ENCODE data around the gene FAM219B. TPM values are rescaled to one million over a fixed set of nuclear protein-coding genes. Genes with fewer than 3 reads are reported as not detected.

The FAM219B gene
- total RNA-seq, 2 experiments from 2014 or later = 36.5 to 44.7 TPM

DNA sequence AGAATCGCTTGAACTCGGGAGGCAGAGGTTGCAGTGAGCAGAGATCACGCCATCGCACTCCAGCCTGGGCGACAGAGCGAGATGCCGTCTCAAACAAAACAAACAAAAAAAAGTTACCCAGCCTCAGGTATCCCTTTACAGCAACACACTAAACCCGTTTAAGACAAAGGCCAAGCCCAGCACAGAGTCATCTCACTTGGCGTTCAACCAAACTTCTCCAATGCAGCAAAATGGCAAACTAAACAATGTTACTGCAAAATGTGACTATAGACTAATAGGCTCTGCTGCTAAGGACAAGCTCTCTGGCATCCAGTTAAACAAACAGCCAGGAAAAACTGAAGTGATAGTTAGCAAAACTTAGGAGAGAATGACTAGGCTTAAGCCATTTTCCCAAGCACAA lies 6.4 kb upstream of the FAM219B start:
- TF ChIP-seq, protein P1, sequence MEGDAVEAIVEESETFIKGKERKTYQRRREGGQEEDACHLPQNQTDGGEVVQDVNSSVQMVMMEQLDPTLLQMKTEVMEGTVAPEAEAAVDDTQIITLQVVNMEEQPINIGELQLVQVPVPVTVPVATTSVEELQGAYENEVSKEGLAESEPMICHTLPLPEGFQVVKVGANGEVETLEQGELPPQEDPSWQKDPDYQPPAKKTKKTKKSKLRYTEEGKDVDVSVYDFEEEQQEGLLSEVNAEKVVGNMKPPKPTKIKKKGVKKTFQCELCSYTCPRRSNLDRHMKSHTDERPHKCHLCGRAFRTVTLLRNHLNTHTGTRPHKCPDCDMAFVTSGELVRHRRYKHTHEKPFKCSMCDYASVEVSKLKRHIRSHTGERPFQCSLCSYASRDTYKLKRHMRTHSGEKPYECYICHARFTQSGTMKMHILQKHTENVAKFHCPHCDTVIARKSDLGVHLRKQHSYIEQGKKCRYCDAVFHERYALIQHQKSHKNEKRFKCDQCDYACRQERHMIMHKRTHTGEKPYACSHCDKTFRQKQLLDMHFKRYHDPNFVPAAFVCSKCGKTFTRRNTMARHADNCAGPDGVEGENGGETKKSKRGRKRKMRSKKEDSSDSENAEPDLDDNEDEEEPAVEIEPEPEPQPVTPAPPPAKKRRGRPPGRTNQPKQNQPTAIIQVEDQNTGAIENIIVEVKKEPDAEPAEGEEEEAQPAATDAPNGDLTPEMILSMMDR (IDR thresholded peaks at IDR 0.05) = no peak
- H3K4me3 Mint-ChIP-seq = no peak overlapping the region
- ChIA-PET CTCF (interaction anchor here (1.3 kb wide), 1 partner anchor 11 kb away, joined by 3 read pairs; no protein-coding TSS in a partner anchor), POLR2A (interaction anchor here (0.6 to 1.3 kb wide), 3 partner anchors 11 to 252 kb away, joined by 3 to 5 read pairs (median 3); no protein-coding TSS in a partner anchor)
- H3K27me3 Mint-ChIP-seq = no peaks in the 10 kb centered on the region
- intact Hi-C loops (cut with micrococcal nuclease) = no loop called here
- ATAC-seq = no peak
- peaks cover 41% of the 10 kb centered on the region for H3K36me3 Mint-ChIP-seq (ENCODE audit: low read depth)
- no peaks in the 10 kb centered on the region for H3K4me1 Mint-ChIP-seq (ENCODE audit: low read depth)
- no peak overlapping the region for H3K27ac Mint-ChIP-seq
- H3K9me3 Mint-ChIP-seq = no peaks in the 10 kb centered on the region
- DNase-seq = no peak

DNA sequence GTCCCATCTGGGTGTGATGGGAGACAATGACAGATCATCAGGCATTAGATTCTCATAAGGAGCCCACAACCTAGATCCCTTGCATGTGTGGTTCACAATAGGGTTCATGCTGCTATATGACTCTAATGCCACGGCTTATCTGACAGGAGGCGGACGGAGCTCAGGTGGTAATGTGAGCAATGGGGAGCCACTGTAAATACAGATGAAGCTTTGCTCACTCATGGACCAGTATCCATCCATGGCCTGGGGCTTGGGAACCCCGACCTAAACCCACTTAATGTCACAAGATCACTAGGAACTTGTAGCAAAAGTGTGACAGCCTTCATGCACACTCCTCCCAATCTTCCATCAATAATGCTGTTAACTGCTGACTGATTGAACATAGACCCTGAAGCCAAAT lies 2.0 kb upstream of the FAM219B start:
- no peak overlapping the region for H3K27ac Mint-ChIP-seq
- POLR2A ChIA-PET = interaction anchor here (0.9 kb wide), 1 partner anchor 13 kb away, joined by 3 read pairs; no protein-coding TSS in a partner anchor
- no peak for DNase-seq
- no peaks in the 10 kb centered on the region for H3K9me3 Mint-ChIP-seq
- intact Hi-C loops (cut with micrococcal nuclease) = no loop called here
- no peak for ATAC-seq
- H3K4me1 Mint-ChIP-seq (ENCODE audit: low read depth) = peaks cover 19% of the 10 kb centered on the region
- peaks cover 31% of the 10 kb centered on the region for H3K36me3 Mint-ChIP-seq (ENCODE audit: low read depth)
- H3K4me3 Mint-ChIP-seq = no peak overlapping the region
- no peaks in the 10 kb centered on the region for H3K27me3 Mint-ChIP-seq
- TF ChIP-seq, protein P1 (IDR thresholded peaks at IDR 0.05) = no peak
- CTCF ChIA-PET = interaction anchor here (1.0 to 4.1 kb wide), 3 partner anchors 8 to 127 kb away, joined by 3 to 40 read pairs (median 7); partner anchors contain the start of gene CSK

DNA sequence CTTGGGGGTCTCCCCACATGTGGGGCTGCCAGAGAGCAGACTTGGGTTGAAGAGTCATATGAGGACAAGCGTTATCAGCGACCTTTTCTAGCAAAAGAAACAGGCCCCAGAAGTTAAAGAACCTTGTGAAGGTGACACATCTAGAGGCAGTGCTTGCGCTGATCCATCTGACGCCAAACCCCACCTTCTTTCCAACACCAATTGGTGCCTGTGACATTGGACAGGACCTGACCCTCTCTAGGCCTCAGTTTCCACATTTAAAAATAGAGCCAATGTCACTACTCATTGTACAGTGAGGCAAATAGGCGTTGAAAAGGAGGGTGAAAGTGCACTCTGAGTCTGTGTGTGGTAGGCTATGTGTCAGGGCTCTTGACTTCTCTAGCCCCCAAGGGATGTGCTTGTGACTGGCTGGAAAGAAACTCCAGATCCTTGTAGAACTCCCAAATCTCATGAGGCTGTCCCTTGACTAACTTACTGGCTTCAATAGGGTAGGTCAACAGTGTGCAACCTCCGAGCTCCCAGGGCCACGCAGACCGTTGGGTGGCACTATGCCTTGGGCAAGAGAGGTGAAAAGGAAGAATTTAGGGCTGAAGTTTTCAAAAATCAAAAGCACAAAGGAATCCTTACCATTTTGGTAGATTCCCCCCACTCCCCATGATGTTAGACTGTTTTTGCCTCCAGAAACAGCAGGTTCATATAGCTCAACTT lies 666 bp upstream of the FAM219B start:
- peak overlapping the region; percentile 88 for H3K4me3 Mint-ChIP-seq
- no peaks in the 10 kb centered on the region for H3K27me3 Mint-ChIP-seq
- H3K9me3 Mint-ChIP-seq = no peaks in the 10 kb centered on the region
- ATAC-seq = peak; percentile 6
- CTCF ChIA-PET = interaction anchor here (0.7 to 2.5 kb wide), 10 partner anchors 11 to 418 kb away, joined by 3 to 18 read pairs (median 4); partner anchors contain the start of gene CSK
- peaks cover 19% of the 10 kb centered on the region for H3K4me1 Mint-ChIP-seq (ENCODE audit: low read depth)
- intact Hi-C loops (cut with micrococcal nuclease) = no loop called here
- TF ChIP-seq, protein P1 (IDR thresholded peaks at IDR 0.05) = no peak
- no peak for DNase-seq
- peaks cover 24% of the 10 kb centered on the region for H3K36me3 Mint-ChIP-seq (ENCODE audit: low read depth)
- POLR2A ChIA-PET = interaction anchor here (1.3 to 2.6 kb wide), 2 partner anchors 11 to 63 kb away, joined by 7 to 20 read pairs; no protein-coding TSS in a partner anchor
- H3K27ac Mint-ChIP-seq = peak overlapping the region; percentile 89

DNA sequence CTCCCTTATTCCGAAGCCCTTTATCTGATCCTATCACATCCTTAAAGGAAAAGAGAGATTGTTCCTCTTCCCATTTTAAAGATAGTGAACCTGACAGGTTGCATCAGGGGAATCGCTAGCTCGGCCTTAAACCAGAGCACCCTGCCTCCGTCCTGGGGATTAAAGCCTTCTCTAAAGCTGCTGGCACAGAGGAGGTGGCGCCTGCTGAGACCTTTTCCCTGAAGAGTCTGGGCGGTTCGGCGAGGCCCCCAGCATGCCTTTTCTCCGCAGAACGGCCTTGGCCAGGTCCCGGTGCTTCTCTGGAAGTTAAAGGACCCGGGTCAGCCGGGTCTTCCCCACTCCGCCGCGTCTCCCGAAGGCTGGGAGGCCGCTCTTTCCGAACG lies 593 bp downstream of the FAM219B start:
- TF ChIP-seq, protein P1 (IDR thresholded peaks at IDR 0.05) = no peak
- DNase-seq (peak; percentile 46), ATAC-seq (peak; percentile 29)
- Mint-ChIP-seq H3K4me1 (ENCODE audit: low read depth) (peaks cover 26% of the 10 kb centered on the region), H3K4me3 (peak overlapping the region; percentile 88), H3K9me3 (no peaks in the 10 kb centered on the region), H3K36me3 (ENCODE audit: low read depth) (peaks cover 21% of the 10 kb centered on the region), H3K27me3 (no peaks in the 10 kb centered on the region), H3K27ac (peak overlapping the region; percentile 81)
- CTCF ChIA-PET = interaction anchor here (0.7 to 2.5 kb wide), 20 partner anchors 10 to 416 kb away, joined by 3 to 18 read pairs (median 3); partner anchors contain the start of genes C15orf39, CSK, MPI and ULK3
- POLR2A ChIA-PET = interaction anchor here (0.7 to 2.6 kb wide), 7 partner anchors 9 to 62 kb away, joined by 3 to 20 read pairs (median 4); partner anchors contain the start of gene MPI
- intact Hi-C loops (cut with micrococcal nuclease) = no loop called here
